HG03558 (cell line): ENCODE data around the gene TGFBR2.
"Not testable (repeated sequence)": the region's sequence is repeated elsewhere in the genome, so short reads cannot be mapped to it uniquely, and the experiment has no call there.

ENCODE experiments used
- ATAC-seq: cut with Tn5 transposase; IDR thresholded peaks from one replicate; pipeline ENCODE4 v1.9.1; 2021; ENCODE audit warnings: moderate number of reproducible peaks; ENCODE audit not compliant: unreplicated experiment; ENCODE audit errors: extremely low read depth

TGFBR2 gene

GRCh38 chr3:30617653-30618052 lies 11.3 kb downstream of the TGFBR2 start:
- ATAC-seq = no peak

- ATAC-seq = no peak
These were observed 12.1 kb downstream of the TGFBR2 start for GRCh38 chr3:30618526-30618925.

- no peak for ATAC-seq
These were observed 12.9 kb downstream of the TGFBR2 start for GRCh38 chr3:30619318-30619717.

- ATAC-seq = no peak
These were observed 14.3 kb downstream of the TGFBR2 start for GRCh38 chr3:30620402-30621360.

- no peak for ATAC-seq
These were observed 15.2 kb downstream of the TGFBR2 start for GRCh38 chr3:30621576-30621975.

GRCh38 chr3:30622047-30622545 lies 15.7 kb downstream of the TGFBR2 start:
- no peak for ATAC-seq

- ATAC-seq = no peak
These were observed 16.4 kb downstream of the TGFBR2 start for GRCh38 chr3:30622790-30623189.

- no peak for ATAC-seq
These were observed 16.9 kb downstream of the TGFBR2 start for GRCh38 chr3:30623351-30623750.

GRCh38 chr3:30624480-30624879 lies 18.1 kb downstream of the TGFBR2 start:
- not testable (repeated sequence) for ATAC-seq

- ATAC-seq = no peak
These were observed 19.4 kb downstream of the TGFBR2 start for GRCh38 chr3:30625541-30626438.

- no peak for ATAC-seq
These were observed 20.2 kb downstream of the TGFBR2 start for GRCh38 chr3:30626443-30627180.

- no peak for ATAC-seq
These were observed 22.0 kb downstream of the TGFBR2 start for GRCh38 chr3:30628205-30628900.

GRCh38 chr3:30628901-30629590 lies 22.6 kb downstream of the TGFBR2 start:
- ATAC-seq = no peak

GRCh38 chr3:30629746-30630145 lies 23.3 kb downstream of the TGFBR2 start:
- no peak for ATAC-seq

GRCh38 chr3:30630238-30631030 lies 24.0 kb downstream of the TGFBR2 start:
- ATAC-seq = no peak

- no peak for ATAC-seq
These were observed 25.0 kb downstream of the TGFBR2 start for GRCh38 chr3:30631243-30631904.

GRCh38 chr3:30632065-30632464 lies 25.7 kb downstream of the TGFBR2 start:
- ATAC-seq = no peak

GRCh38 chr3:30632521-30632920 lies 26.1 kb downstream of the TGFBR2 start:
- no peak for ATAC-seq
